ENCODE results near the gene RAD23A.

- no peak for TF ChIP-seq EZH2 (IDR thresholded peaks at IDR 0.05; ENCODE audit: insufficient read depth, poor library complexity, severe bottlenecking)
- no peak for TF ChIP-seq EZH2phosphoT487 (IDR thresholded peaks at IDR 0.05; ENCODE audit: insufficient read depth, low read depth)
Measured at GRCh38 chr19:12922959-12923358, 22.7 kb upstream of the RAD23A start.

All from GM23248 (cell line).